DND-41 (cell line): ENCODE data around the gene NIM1K.

Experiments
- ATAC-seq: fragments of 200-7000 bp; cut with Tn5 transposase; 3 replicates; pipeline ENCODE4 v1.9.1; 2021; ENCODE audit warnings: low read depth; ENCODE audit not compliant: insufficient read depth
- DNase-seq: peaks from one replicate; pipeline ENCODE4 v3.0.0-alpha.2; 2020
- H2AFZ ChIP-seq: 2 replicates; pipeline ENCODE4 v1.6.0; 2012; ENCODE audit warnings: low read depth, low read length
- H3K27ac ChIP-seq: 2 replicates; pipeline ENCODE4 v1.5.1; 2012; ENCODE audit warnings: low read length, inconsistent platforms
- H3K27me3 ChIP-seq: fragments of 200-600 bp; sonication (generic); 2 replicates; pipeline ENCODE4 v1.6.0; 2012; ENCODE audit warnings: low read length, mild to moderate bottlenecking, inconsistent platforms; ENCODE audit not compliant: insufficient read depth, poor library complexity
- H3K36me3 ChIP-seq: 2 replicates; pipeline ENCODE4 v1.5.1; 2012; ENCODE audit warnings: low read length, inconsistent platforms; ENCODE audit not compliant: insufficient read depth
- H3K4me1 ChIP-seq: 2 replicates; pipeline ENCODE4 v1.5.1; 2012; ENCODE audit warnings: mild to moderate bottlenecking, low read length; ENCODE audit not compliant: insufficient read depth
- H3K4me2 ChIP-seq: 2 replicates; pipeline ENCODE4 v1.6.0; 2012; ENCODE audit warnings: mild to moderate bottlenecking, moderate library complexity, low read length, inconsistent platforms; ENCODE audit not compliant: insufficient read depth
- H3K4me3 ChIP-seq, 2 experiments: fragments of 200-600 bp in 1 of 2; shearing (Covaris generic) in 1 of 2; 2 replicates each; pipeline ENCODE4 v1.5.1; 2012 to 2016; ENCODE audit warnings: inconsistent platforms in 2 of 2, low read length in 2 of 2, mild to moderate bottlenecking in 2 of 2, low read depth in 1 of 2, moderate library complexity in 1 of 2
- H3K79me2 ChIP-seq: 2 replicates; pipeline ENCODE4 v1.6.0; 2012; ENCODE audit warnings: low read length, inconsistent platforms; ENCODE audit not compliant: insufficient read depth
- H3K9ac ChIP-seq: 2 replicates; pipeline ENCODE4 v1.6.0; 2012; ENCODE audit warnings: low read depth, mild to moderate bottlenecking, inconsistent platforms, low read length, moderate library complexity
- H3K9me3 ChIP-seq: 2 replicates; pipeline ENCODE4 v1.5.1; 2012; ENCODE audit warnings: low read length, moderate library complexity, mild to moderate bottlenecking, inconsistent platforms; ENCODE audit not compliant: insufficient read depth, severe bottlenecking
- H4K20me1 ChIP-seq: 2 replicates; pipeline ENCODE4 v1.6.0; 2012; ENCODE audit warnings: low read length; ENCODE audit not compliant: insufficient read depth
- EZH2 ChIP-seq: IDR thresholded peaks from 3 replicates; pipeline ENCODE4 v1.6.1; 2012; ENCODE audit warnings: borderline replicate concordance, low read depth, mild to moderate bottlenecking, moderate library complexity, low read length, inconsistent platforms; ENCODE audit not compliant: severe bottlenecking
- TF ChIP-seq, protein P1 (sequence below): IDR thresholded peaks from 2 replicates; pipeline ENCODE4 v1.5.1; 2012; ENCODE audit warnings: borderline replicate concordance, low read length, moderate library complexity, mild to moderate bottlenecking; ENCODE audit not compliant: poor library complexity, severe bottlenecking; ENCODE audit errors: extremely low read depth

Gene NIM1K

DNA sequence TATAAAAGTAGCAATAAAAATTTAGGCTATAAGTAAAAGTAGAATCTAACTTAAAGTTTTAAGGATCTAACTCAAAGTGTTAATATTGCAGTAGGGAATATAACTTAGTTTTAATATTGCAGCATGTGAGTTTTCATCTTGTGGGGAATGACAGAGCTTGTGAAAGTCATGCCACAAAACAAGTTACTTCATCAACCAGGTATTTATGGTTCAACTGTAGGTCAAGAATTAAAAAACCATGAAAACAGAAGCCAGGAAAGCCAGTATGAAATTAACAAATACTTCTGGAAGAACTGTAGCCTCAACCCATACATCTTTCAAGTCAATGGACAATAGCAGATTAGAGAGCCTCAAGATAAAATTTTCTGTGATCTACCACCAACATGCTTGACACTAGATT lies 102.2 kb downstream of the NIM1K start:
- peaks cover 97% of the 10 kb centered on the region for H3K36me3 ChIP-seq
- H4K20me1 ChIP-seq, result peaks cover 37% of the 10 kb centered on the region; the same call in 1 of the 2 replicates
- no peak overlapping the region for H3K4me2 ChIP-seq
- no peaks in the 10 kb centered on the region for H3K27me3 ChIP-seq
- H3K9me3 ChIP-seq, result no peaks in the 10 kb centered on the region
- H3K4me1 ChIP-seq, result peaks cover 4% of the 10 kb centered on the region; the same call in 1 of the 2 replicates
- H3K9ac ChIP-seq, result no peak overlapping the region
- no peak overlapping the region for H3K4me3 ChIP-seq
- H3K79me2 ChIP-seq, result peaks cover 41% of the 10 kb centered on the region
- DNase-seq (no peak), ATAC-seq (no peak)
- TF ChIP-seq, protein P1, sequence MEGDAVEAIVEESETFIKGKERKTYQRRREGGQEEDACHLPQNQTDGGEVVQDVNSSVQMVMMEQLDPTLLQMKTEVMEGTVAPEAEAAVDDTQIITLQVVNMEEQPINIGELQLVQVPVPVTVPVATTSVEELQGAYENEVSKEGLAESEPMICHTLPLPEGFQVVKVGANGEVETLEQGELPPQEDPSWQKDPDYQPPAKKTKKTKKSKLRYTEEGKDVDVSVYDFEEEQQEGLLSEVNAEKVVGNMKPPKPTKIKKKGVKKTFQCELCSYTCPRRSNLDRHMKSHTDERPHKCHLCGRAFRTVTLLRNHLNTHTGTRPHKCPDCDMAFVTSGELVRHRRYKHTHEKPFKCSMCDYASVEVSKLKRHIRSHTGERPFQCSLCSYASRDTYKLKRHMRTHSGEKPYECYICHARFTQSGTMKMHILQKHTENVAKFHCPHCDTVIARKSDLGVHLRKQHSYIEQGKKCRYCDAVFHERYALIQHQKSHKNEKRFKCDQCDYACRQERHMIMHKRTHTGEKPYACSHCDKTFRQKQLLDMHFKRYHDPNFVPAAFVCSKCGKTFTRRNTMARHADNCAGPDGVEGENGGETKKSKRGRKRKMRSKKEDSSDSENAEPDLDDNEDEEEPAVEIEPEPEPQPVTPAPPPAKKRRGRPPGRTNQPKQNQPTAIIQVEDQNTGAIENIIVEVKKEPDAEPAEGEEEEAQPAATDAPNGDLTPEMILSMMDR, result no peak
- no peak for TF ChIP-seq EZH2
- H2AFZ ChIP-seq, result no peak overlapping the region
- no peak overlapping the region for H3K27ac ChIP-seq

DNA sequence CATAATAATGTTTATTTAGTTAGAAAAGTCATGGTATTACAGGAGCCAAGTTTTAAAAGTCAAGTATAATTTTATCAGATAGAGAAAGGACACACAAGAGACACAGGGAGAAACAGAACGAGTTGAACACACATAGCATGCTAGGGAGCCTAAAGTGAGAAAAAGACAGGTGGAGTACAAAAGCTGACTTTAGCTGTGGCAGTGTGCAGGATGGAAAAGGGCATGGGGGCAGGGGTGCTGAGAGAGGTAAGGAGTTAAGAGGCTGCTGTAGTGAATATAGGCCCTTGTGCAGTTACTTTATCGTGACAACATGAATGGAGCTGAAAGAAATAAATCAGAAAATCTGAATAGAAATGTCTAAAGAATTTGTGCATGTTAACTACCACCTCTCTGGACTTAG lies 103.2 kb downstream of the NIM1K start:
- no peak for DNase-seq
- no peak overlapping the region for H3K9ac ChIP-seq
- TF ChIP-seq EZH2, result no peak
- TF ChIP-seq, protein P1, result no peak
- no peak overlapping the region for H3K27ac ChIP-seq
- no peaks in the 10 kb centered on the region for H3K27me3 ChIP-seq
- H3K4me3 ChIP-seq, result no peak overlapping the region
- peaks cover 97% of the 10 kb centered on the region for H3K36me3 ChIP-seq
- H2AFZ ChIP-seq, result no peak overlapping the region
- H4K20me1 ChIP-seq, result peaks cover 44% of the 10 kb centered on the region
- H3K9me3 ChIP-seq, result no peaks in the 10 kb centered on the region
- H3K79me2 ChIP-seq, result peaks cover 51% of the 10 kb centered on the region
- no peak for ATAC-seq
- no peak overlapping the region for H3K4me2 ChIP-seq
- peaks cover 4% of the 10 kb centered on the region; the same call in 1 of the 2 replicates for H3K4me1 ChIP-seq

DNA sequence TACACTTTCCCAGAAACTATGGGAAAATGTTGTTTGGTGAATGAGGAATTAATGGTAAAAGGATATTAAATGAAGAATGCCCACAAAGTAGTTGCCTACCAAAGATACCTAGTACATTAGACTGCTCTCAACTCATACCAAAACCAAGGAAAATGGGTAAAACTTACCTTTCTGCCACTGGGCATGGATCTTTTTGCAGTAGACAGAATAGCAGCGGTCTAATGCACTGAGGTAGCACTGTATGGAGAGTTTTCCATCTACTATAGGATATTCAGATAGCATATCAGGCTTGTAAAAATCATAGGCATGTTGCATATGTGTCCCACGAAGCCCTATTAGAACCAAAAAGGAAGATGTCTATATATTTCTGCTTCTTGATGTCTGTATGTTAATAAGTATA lies 104.8 kb downstream of the NIM1K start:
- TF ChIP-seq EZH2, result no peak
- TF ChIP-seq, protein P1, result no peak
- no peak for DNase-seq
- Histone ChIP-seq H3K9ac (no peak overlapping the region), H3K4me1 (peaks cover 14% of the 10 kb centered on the region), H3K27me3 (no peaks in the 10 kb centered on the region), H3K4me3 (no peak overlapping the region), H3K27ac (no peak overlapping the region), H3K9me3 (no peaks in the 10 kb centered on the region), H2AFZ (no peak overlapping the region), H3K4me2 (no peak overlapping the region), H3K79me2 (peaks cover 67% of the 10 kb centered on the region), H3K36me3 (peaks cover 97% of the 10 kb centered on the region), H4K20me1 (peaks cover 58% of the 10 kb centered on the region)
- no peak for ATAC-seq

DNA sequence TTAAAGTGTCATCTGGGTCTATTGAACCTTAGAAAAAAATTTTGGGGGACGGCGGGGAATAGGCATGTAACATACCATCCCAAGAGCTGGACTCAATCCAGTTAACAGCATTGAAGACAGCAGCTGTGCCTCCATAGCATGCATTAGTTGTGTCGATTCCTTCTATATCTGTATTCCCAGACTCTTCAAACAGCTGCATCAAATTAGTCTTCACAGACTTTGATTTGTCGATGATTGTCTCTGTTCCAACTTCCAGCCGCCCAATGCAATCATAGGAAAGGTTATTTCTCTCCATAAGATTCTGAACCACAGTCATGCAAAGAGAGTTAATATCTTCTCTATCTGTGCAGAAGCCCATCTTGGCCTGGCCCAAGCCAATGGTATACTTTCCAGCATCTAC lies 106.4 kb downstream of the NIM1K start:
- Histone ChIP-seq H3K27ac (no peak overlapping the region), H3K4me2 (no peak overlapping the region), H4K20me1 (peaks cover 74% of the 10 kb centered on the region)

More for the DNA sequence above, 106.4 kb downstream of the NIM1K start:
- ATAC-seq (no peak), DNase-seq (no peak)
- TF ChIP-seq, protein P1, result no peak
- no peak for TF ChIP-seq EZH2
- H3K79me2 ChIP-seq, result peaks cover 83% of the 10 kb centered on the region
- no peak overlapping the region for H3K9ac ChIP-seq
- H3K4me3 ChIP-seq, result no peak overlapping the region
- H3K9me3 ChIP-seq, result no peaks in the 10 kb centered on the region
- H3K36me3 ChIP-seq, result peaks cover 99% of the 10 kb centered on the region
- no peak overlapping the region for H2AFZ ChIP-seq
- peaks cover 24% of the 10 kb centered on the region for H3K4me1 ChIP-seq
- H3K27me3 ChIP-seq, result no peaks in the 10 kb centered on the region
